ENCODE data around the gene KRT24.

DNA sequence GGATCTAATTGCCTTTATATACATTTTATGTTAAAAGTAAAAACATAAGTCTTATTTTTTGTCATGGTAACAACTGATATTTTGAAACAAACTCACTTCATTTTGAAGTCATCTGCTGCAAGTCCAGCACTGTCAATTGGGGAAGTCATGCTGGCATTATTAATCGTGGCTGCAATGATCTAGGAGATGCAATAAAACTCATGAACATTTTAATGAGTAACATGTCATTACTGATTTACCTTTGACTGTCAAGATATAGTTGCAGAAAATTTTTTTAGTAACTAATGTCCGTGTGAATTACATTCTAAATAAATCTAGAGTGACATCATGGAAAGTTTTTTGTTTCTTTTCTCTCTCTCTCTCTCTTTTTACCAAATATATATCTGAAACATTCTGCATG lies 17.3 kb upstream of the KRT24 start:
- TF ChIP-seq, protein P1, sequence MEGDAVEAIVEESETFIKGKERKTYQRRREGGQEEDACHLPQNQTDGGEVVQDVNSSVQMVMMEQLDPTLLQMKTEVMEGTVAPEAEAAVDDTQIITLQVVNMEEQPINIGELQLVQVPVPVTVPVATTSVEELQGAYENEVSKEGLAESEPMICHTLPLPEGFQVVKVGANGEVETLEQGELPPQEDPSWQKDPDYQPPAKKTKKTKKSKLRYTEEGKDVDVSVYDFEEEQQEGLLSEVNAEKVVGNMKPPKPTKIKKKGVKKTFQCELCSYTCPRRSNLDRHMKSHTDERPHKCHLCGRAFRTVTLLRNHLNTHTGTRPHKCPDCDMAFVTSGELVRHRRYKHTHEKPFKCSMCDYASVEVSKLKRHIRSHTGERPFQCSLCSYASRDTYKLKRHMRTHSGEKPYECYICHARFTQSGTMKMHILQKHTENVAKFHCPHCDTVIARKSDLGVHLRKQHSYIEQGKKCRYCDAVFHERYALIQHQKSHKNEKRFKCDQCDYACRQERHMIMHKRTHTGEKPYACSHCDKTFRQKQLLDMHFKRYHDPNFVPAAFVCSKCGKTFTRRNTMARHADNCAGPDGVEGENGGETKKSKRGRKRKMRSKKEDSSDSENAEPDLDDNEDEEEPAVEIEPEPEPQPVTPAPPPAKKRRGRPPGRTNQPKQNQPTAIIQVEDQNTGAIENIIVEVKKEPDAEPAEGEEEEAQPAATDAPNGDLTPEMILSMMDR (conservative IDR thresholded peaks at IDR 0.05), result no peak
- TF ChIP-seq EZH2 (IDR thresholded peaks at IDR 0.05; ENCODE audit: low read depth), result no peak
